SK-N-SH (cell line): Measurements from ENCODE around the gene MED31.

ENCODE experiments used
- CHD2 ChIP-seq: fragments of 150-350 bp; IDR thresholded peaks from 2 replicates; pipeline ENCODE4 v1.6.1; 2018; ENCODE audit warnings: low read length; ENCODE audit not compliant: partially characterized antibody
- CTCF ChIP-seq: fragments of 200-600 bp; sonication (generic); IDR thresholded peaks from 2 replicates; pipeline ENCODE4 v1.6.1; 2017; ENCODE audit warnings: antibody characterized with exemption, mild to moderate bottlenecking, moderate library complexity
- EP300 ChIP-seq, 2 experiments: IDR thresholded peaks; 2 replicates each; pipeline versions ENCODE4 v1.4.0 to v1.6.1; 2012; ENCODE audit warnings: borderline replicate concordance in 1 of 2, low read depth in 1 of 2, low read length in 1 of 2
- EZH2phosphoT487 ChIP-seq: fragments of 200-600 bp; sonication (generic); IDR thresholded peaks from 2 replicates; pipeline ENCODE4 v1.6.1; 2017; ENCODE audit warnings: low read depth, mixed run types, mild to moderate bottlenecking, antibody characterized with exemption, moderate library complexity, borderline replicate concordance
- FOSL2 ChIP-seq: IDR thresholded peaks from 2 replicates; pipeline ENCODE4 v1.4.0; 2012; ENCODE audit warnings: low read depth, mild to moderate bottlenecking, moderate library complexity, borderline replicate concordance
- FOXJ3 ChIP-seq: sonication (generic); formaldehyde crosslinking; IDR thresholded peaks from 2 replicates; pipeline ENCODE4 v1.5.1; 2020; ENCODE audit warnings: mild to moderate bottlenecking, missing genetic modification reagents
- MXI1 ChIP-seq: IDR thresholded peaks from 2 replicates; pipeline ENCODE4 v1.6.1; 2012; ENCODE audit warnings: mild to moderate bottlenecking, low read depth, low read length, improper control_type of control experiment
- NFIC ChIP-seq: IDR thresholded peaks from 2 replicates; pipeline ENCODE4 v1.4.0; 2012; ENCODE audit warnings: borderline replicate concordance
- POLR2AphosphoS5 ChIP-seq: IDR thresholded peaks from 2 replicates; pipeline ENCODE4 v1.6.1; 2012; ENCODE audit warnings: low read depth, low read length
- SMC3 ChIP-seq: IDR thresholded peaks from 2 replicates; pipeline ENCODE4 v1.6.1; 2012; ENCODE audit warnings: low read depth, low read length, improper control_type of control experiment
- TCF12 ChIP-seq: IDR thresholded peaks from 2 replicates; pipeline ENCODE4 v1.4.0; 2012
- TF ChIP-seq, protein P1 (sequence below): IDR thresholded peaks from 2 replicates; pipeline ENCODE4 v1.6.1; 2012; ENCODE audit warnings: mild to moderate bottlenecking, low read depth, low read length, moderate library complexity
- TF ChIP-seq, protein P2 (sequence below): fragments of 150-350 bp; IDR thresholded peaks from 2 replicates; pipeline ENCODE4 v1.6.1; 2017; ENCODE audit warnings: antibody characterized with exemption, low read length, low read depth, borderline replicate concordance

DNA sequence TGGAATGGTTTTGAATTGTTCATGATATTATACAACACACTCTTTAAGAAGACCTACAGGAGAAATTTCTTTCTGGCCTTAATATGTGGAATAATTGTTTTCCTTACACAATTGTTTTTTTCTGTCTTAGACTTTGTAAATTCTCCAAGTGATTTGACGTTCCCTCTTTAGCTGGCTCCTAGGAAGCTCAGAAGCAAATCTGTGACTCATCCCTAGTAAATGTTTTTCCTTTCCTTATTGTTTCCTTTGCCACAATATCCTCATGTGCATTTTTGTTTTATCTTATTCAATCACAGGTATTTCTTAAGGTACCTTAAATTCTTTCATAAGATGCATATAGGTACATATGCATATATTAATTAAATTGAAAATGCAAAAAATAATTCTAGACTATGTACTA lies 24.4 kb downstream of the MED31 start:
- no peak for TF ChIP-seq EP300 (IDR thresholded peaks at IDR 0.05; ENCODE audit: borderline replicate concordance in 1 of 2, low read depth in 1 of 2, low read length in 1 of 2)
- no peak for TF ChIP-seq FOXJ3 (CRISPR knock-in tag)
- TF ChIP-seq EZH2phosphoT487: no peak
- no peak for TF ChIP-seq MXI1
- no peak for TF ChIP-seq NFIC
- no peak for TF ChIP-seq CTCF
- TF ChIP-seq POLR2AphosphoS5: no peak
- TF ChIP-seq FOSL2: no peak
- TF ChIP-seq CHD2: no peak
- TF ChIP-seq, protein P1, sequence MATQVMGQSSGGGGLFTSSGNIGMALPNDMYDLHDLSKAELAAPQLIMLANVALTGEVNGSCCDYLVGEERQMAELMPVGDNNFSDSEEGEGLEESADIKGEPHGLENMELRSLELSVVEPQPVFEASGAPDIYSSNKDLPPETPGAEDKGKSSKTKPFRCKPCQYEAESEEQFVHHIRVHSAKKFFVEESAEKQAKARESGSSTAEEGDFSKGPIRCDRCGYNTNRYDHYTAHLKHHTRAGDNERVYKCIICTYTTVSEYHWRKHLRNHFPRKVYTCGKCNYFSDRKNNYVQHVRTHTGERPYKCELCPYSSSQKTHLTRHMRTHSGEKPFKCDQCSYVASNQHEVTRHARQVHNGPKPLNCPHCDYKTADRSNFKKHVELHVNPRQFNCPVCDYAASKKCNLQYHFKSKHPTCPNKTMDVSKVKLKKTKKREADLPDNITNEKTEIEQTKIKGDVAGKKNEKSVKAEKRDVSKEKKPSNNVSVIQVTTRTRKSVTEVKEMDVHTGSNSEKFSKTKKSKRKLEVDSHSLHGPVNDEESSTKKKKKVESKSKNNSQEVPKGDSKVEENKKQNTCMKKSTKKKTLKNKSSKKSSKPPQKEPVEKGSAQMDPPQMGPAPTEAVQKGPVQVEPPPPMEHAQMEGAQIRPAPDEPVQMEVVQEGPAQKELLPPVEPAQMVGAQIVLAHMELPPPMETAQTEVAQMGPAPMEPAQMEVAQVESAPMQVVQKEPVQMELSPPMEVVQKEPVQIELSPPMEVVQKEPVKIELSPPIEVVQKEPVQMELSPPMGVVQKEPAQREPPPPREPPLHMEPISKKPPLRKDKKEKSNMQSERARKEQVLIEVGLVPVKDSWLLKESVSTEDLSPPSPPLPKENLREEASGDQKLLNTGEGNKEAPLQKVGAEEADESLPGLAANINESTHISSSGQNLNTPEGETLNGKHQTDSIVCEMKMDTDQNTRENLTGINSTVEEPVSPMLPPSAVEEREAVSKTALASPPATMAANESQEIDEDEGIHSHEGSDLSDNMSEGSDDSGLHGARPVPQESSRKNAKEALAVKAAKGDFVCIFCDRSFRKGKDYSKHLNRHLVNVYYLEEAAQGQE: no peak
- TF ChIP-seq, protein P2, sequence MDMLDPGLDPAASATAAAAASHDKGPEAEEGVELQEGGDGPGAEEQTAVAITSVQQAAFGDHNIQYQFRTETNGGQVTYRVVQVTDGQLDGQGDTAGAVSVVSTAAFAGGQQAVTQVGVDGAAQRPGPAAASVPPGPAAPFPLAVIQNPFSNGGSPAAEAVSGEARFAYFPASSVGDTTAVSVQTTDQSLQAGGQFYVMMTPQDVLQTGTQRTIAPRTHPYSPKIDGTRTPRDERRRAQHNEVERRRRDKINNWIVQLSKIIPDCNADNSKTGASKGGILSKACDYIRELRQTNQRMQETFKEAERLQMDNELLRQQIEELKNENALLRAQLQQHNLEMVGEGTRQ: no peak
- no peak for TF ChIP-seq TCF12
- no peak for TF ChIP-seq SMC3
